HEK293 (cell line): Measurements from ENCODE around the gene BICRA.

Source experiments
- GLIS2 ChIP-seq: fragments of 450-650 bp; formaldehyde crosslinking; IDR thresholded peaks from 2 replicates; pipeline ENCODE4 v1.5.1; 2016; ENCODE audit warnings: missing biosample characterization, missing genetic modification characterization
- KLF1 ChIP-seq: fragments of 450-650 bp; formaldehyde crosslinking; IDR thresholded peaks from 2 replicates; pipeline ENCODE4 v1.5.1; 2016; ENCODE audit warnings: missing biosample characterization, missing genetic modification characterization
- KLF16 ChIP-seq: fragments of 450-650 bp; formaldehyde crosslinking; IDR thresholded peaks from 2 replicates; pipeline ENCODE4 v1.5.1; 2017; ENCODE audit warnings: missing biosample characterization, missing genetic modification characterization
- KLF17 ChIP-seq: fragments of 450-650 bp; formaldehyde crosslinking; IDR thresholded peaks from 2 replicates; pipeline ENCODE4 v1.5.1; 2016; ENCODE audit warnings: missing biosample characterization, missing genetic modification characterization
- MZF1 ChIP-seq: fragments of 450-650 bp; formaldehyde crosslinking; IDR thresholded peaks from 2 replicates; pipeline ENCODE4 v1.5.1; 2017; ENCODE audit warnings: missing biosample characterization, missing genetic modification characterization, borderline replicate concordance
- PRDM2 ChIP-seq: fragments of 450-650 bp; formaldehyde crosslinking; IDR thresholded peaks from 2 replicates; pipeline ENCODE4 v1.5.1; 2016; ENCODE audit warnings: missing biosample characterization, missing genetic modification characterization, borderline replicate concordance
- PRDM4 ChIP-seq: fragments of 450-650 bp; formaldehyde crosslinking; IDR thresholded peaks from 2 replicates; pipeline ENCODE4 v1.5.1; 2017; ENCODE audit warnings: missing biosample characterization, missing genetic modification characterization
- ZBTB11 ChIP-seq: fragments of 450-650 bp; formaldehyde crosslinking; conservative IDR thresholded peaks from 2 replicates; pipeline ENCODE4 v1.5.1; 2016; ENCODE audit warnings: low read depth, missing biosample characterization, missing genetic modification characterization
- ZBTB44 ChIP-seq: fragments of 450-650 bp; IDR thresholded peaks from 2 replicates; pipeline ENCODE4 v1.5.1; 2018; ENCODE audit warnings: missing biosample characterization, mild to moderate bottlenecking, missing genetic modification characterization
- ZFP37 ChIP-seq: fragments of 450-650 bp; formaldehyde crosslinking; IDR thresholded peaks from 2 replicates; pipeline ENCODE4 v1.5.1; 2016; ENCODE audit warnings: missing biosample characterization, missing genetic modification characterization
- ZNF16 ChIP-seq: fragments of 450-650 bp; formaldehyde crosslinking; IDR thresholded peaks from 2 replicates; pipeline ENCODE4 v1.5.1; 2016; ENCODE audit warnings: low read depth, missing biosample characterization, missing genetic modification characterization
- ZNF19 ChIP-seq: fragments of 450-650 bp; formaldehyde crosslinking; IDR thresholded peaks from 2 replicates; pipeline ENCODE4; 2016; ENCODE audit warnings: missing biosample characterization, missing genetic modification characterization, low read depth
- ZNF248 ChIP-seq: fragments of 450-650 bp; formaldehyde crosslinking; IDR thresholded peaks from 2 replicates; pipeline ENCODE4 v1.5.1; 2017; ENCODE audit warnings: missing biosample characterization, missing genetic modification characterization
- ZNF26 ChIP-seq: fragments of 450-650 bp; formaldehyde crosslinking; IDR thresholded peaks from 2 replicates; pipeline ENCODE4 v1.5.1; 2016; ENCODE audit warnings: missing biosample characterization, missing genetic modification characterization
- ZNF266 ChIP-seq: fragments of 450-650 bp; formaldehyde crosslinking; IDR thresholded peaks from 2 replicates; pipeline ENCODE4 v1.5.1; 2016; ENCODE audit warnings: missing biosample characterization, missing genetic modification characterization, low read depth
- ZNF335 ChIP-seq: fragments of 450-650 bp; formaldehyde crosslinking; conservative IDR thresholded peaks from 2 replicates; pipeline ENCODE4 v1.5.1; 2016; ENCODE audit warnings: missing biosample characterization, missing genetic modification characterization
- ZNF354C ChIP-seq: fragments of 450-650 bp; formaldehyde crosslinking; IDR thresholded peaks from 2 replicates; pipeline ENCODE4 v1.5.1; 2016; ENCODE audit warnings: missing biosample characterization, missing genetic modification characterization, low read depth, borderline replicate concordance
- ZNF510 ChIP-seq: fragments of 450-650 bp; formaldehyde crosslinking; IDR thresholded peaks from 2 replicates; pipeline ENCODE4 v1.5.1; 2018; ENCODE audit warnings: mild to moderate bottlenecking, missing genetic modification characterization, missing biosample characterization; ENCODE audit not compliant: insufficient replicate concordance
- ZNF843 ChIP-seq: fragments of 450-650 bp; formaldehyde crosslinking; IDR thresholded peaks from 2 replicates; pipeline ENCODE4 v1.5.1; 2016; ENCODE audit warnings: missing biosample characterization, missing genetic modification characterization
- ZSCAN30 ChIP-seq: fragments of 450-650 bp; IDR thresholded peaks from 2 replicates; pipeline ENCODE4 v1.5.1; 2018; ENCODE audit warnings: missing biosample characterization, mild to moderate bottlenecking, missing genetic modification characterization, moderate library complexity

Gene BICRA

GRCh38 chr19:47598407-47599349 lies 10.3 kb upstream of the BICRA start (continued):
- no peak for TF ChIP-seq PRDM2 (tag by site-specific recombination)
- TF ChIP-seq ZSCAN30: 0 out of 2 replicates have a peak, but pooled peaks have one; percentile 15
- TF ChIP-seq ZBTB11: no peak
- TF ChIP-seq KLF1 (tag by site-specific recombination): peak; percentile 39
- no peak for TF ChIP-seq ZNF19 (tag by site-specific recombination)
- no peak for TF ChIP-seq ZNF16 (tag by site-specific recombination)
- TF ChIP-seq ZNF510: no peak
- 0 out of 2 replicates have a peak, but pooled peaks have one; percentile 20 for TF ChIP-seq PRDM4 (tag by site-specific recombination)
- no peak for TF ChIP-seq ZNF26 (tag by site-specific recombination)
- no peak for TF ChIP-seq ZNF248
- TF ChIP-seq ZNF843 (tag by site-specific recombination): 0 out of 2 replicates have a peak, but pooled peaks have one; percentile 18
- no peak for TF ChIP-seq ZFP37 (tag by site-specific recombination)
- peak; percentile 75 for TF ChIP-seq GLIS2 (tag by site-specific recombination)
- TF ChIP-seq ZNF354C (tag by site-specific recombination): no peak
- TF ChIP-seq KLF17 (tag by site-specific recombination): 0 out of 2 replicates have a peak, but pooled peaks have one; percentile 30
- peak; percentile 34; the same call in 1 of the 2 replicates for TF ChIP-seq ZNF335 (tag by site-specific recombination)
- TF ChIP-seq KLF16 (tag by site-specific recombination): no peak
- TF ChIP-seq MZF1 (tag by site-specific recombination): peak; percentile 94
- TF ChIP-seq ZNF266 (tag by site-specific recombination): no peak
- no peak for TF ChIP-seq ZBTB44 (tag by site-specific recombination)
